Activated T-cell treated with anti-CD3 and anti-CD28 coated beads, Interleukin-2, amount 50 U/mL, for 72 hours (primary cell): ENCODE results near the gene MEIS1. TPM values are rescaled to one million over a fixed set of nuclear protein-coding genes. Genes with fewer than 3 reads are reported as not detected.
A peak's percentile ranks its signal among the peaks of the same experiment; 100 is the strongest.

Source experiments
- ATAC-seq, 2 donors: fragments of 150-1000 bp; cut with Tn5 transposase; replicated peaks in 1 of 2; 2 replicates each; pipeline ENCODE4 v1.10.0; 2021; ENCODE audit warnings: moderate library complexity in 2 of 2, mild to moderate bottlenecking in 1 of 2
- DNase-seq, 2 donors: peaks; one replicate each; pipeline ENCODE4 v3.0.0; 2021 to 2022; ENCODE audit warnings: mixed read lengths in 1 of 2
- H3K27ac Mint-ChIP-seq: one replicate; pipeline ENCODE4 v1.8.0; 2022; ENCODE audit warnings: mild to moderate bottlenecking, moderate library complexity, mixed read lengths
- H3K27me3 Mint-ChIP-seq: one replicate; pipeline ENCODE4 v1.8.0; 2022; ENCODE audit warnings: low read depth, mixed read lengths
- H3K36me3 Mint-ChIP-seq, 2 donors: one replicate each; pipeline ENCODE4 v1.8.0; 2022; ENCODE audit warnings: mixed read lengths in 2 of 2, mild to moderate bottlenecking in 1 of 2; ENCODE audit not compliant: insufficient read depth in 2 of 2
- H3K4me1 Mint-ChIP-seq: one replicate; pipeline ENCODE4 v1.8.0; 2022; ENCODE audit warnings: low read depth, mixed read lengths
- H3K4me3 Mint-ChIP-seq, 2 donors: one replicate each; pipeline ENCODE4 v1.8.0; 2022; ENCODE audit warnings: mild to moderate bottlenecking in 2 of 2, mixed read lengths in 2 of 2, moderate library complexity in 2 of 2
- H3K9me3 Mint-ChIP-seq, 2 donors: one replicate each; pipeline ENCODE4 v1.8.0; 2022; ENCODE audit warnings: mixed read lengths in 2 of 2
- total RNA-seq, 2 donors: library from RNA; stranded (reverse); gene quantifications; one replicate each; pipeline ENCODE4 v1.2.3, GENCODE V29; 2022

Gene MEIS1
- total RNA-seq, 2 donors from 2014 or later = 0.34 TPM; not detected in 1

DNA sequence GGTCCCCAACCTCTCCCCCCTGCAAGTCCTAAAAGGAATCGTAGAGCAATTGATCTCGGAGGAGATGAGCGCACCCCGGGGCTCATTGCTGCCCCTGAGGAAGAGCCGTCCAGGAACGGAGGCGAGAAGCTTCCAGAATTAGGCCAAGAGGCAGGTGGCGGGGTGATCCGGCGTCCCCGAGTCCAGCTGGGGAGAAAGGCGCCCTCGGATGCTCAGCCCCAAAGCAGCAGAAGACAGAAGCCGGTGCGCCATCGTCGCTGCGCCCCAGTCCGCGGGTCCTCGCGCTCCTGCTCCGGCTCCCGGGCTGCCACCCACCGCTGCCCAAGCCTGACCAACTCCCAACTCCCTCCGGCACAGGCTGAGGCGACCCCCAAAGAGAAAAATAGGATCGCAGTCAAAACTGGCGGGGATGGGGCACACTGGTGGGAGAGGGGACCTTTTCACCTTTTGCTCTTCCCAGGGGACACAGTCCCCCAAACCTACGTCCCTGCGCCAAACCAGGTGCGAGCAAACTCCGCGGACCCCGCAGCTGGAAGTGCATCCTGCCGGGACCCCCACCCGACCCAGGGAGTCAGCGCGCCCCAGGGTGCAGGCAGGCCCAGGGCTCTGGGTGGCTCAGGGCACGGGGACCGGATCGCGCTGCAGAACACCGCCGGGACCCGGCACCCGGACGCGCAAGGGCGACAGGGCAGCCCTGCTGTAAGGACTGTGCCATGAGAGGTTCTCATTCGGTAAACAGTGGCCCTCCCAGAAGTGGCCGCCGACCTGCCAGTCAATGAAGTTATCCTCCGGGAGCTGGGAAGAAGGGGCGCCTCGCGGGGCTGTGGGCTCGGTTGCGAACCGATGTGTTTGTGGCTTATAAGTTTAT lies 8.4 kb upstream of the MEIS1 start:
- Mint-ChIP-seq H3K9me3 (no peaks in the 10 kb centered on the region), H3K27me3 (peaks cover 63% of the 10 kb centered on the region), H3K4me3 (no peak overlapping the region), H3K27ac (no peak overlapping the region), H3K36me3 (peaks cover 0 to 2% of the 10 kb centered on the region in 2 donors), H3K4me1 (no peaks in the 10 kb centered on the region)
- DNase-seq (no peak), ATAC-seq (no peak)

GRCh38 chr2:66427300-66427699 lies 7.6 kb upstream of the MEIS1 start:
- no peak overlapping the region for H3K4me3 Mint-ChIP-seq
- peaks cover 0 to 2% of the 10 kb centered on the region in 2 donors for H3K36me3 Mint-ChIP-seq
- ATAC-seq (no peak), DNase-seq (no peak)
- H3K27ac Mint-ChIP-seq = no peak overlapping the region
- no peaks in the 10 kb centered on the region for H3K9me3 Mint-ChIP-seq
- H3K4me1 Mint-ChIP-seq = peaks cover under 1% of the 10 kb centered on the region
- peaks cover 71% of the 10 kb centered on the region for H3K27me3 Mint-ChIP-seq

DNA sequence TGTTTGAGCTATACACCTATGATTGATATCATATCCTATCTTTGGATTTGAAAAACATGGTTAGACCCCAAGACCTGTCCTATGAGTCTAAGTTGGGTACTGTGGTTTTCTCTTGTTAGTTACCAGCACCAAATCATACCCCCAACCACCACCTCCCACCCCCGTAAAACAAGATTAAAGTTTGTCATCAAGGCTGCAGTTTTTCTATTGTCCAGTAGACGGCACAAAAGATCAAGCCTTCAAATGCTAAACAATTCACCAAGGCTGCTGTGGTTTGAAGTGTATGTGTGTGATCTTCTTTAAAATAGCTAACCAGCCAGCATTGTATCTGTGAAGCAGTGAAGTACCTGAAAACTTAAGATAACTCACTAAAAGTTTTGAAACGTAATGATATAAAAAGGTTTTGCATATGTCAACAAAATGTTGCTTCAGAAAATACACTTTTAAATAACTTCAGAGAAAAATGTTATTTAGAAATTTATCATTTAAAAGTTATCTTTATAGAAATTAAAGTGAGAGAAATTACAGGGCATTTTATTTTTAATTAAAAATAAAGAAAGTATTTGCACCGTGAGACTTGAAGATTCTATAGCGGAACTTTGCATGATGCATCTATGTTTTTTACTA lies 5.8 kb upstream of the MEIS1 start:
- Mint-ChIP-seq H3K27ac (no peak overlapping the region), H3K36me3 (peaks cover 3 to 4% of the 10 kb centered on the region in 2 donors), H3K4me1 (peaks cover 15% of the 10 kb centered on the region), H3K27me3 (peaks cover 74% of the 10 kb centered on the region), H3K4me3 (no peak overlapping the region), H3K9me3 (no peaks in the 10 kb centered on the region)
- ATAC-seq = peak; percentile 25 to 27
- no peak for DNase-seq

DNA sequence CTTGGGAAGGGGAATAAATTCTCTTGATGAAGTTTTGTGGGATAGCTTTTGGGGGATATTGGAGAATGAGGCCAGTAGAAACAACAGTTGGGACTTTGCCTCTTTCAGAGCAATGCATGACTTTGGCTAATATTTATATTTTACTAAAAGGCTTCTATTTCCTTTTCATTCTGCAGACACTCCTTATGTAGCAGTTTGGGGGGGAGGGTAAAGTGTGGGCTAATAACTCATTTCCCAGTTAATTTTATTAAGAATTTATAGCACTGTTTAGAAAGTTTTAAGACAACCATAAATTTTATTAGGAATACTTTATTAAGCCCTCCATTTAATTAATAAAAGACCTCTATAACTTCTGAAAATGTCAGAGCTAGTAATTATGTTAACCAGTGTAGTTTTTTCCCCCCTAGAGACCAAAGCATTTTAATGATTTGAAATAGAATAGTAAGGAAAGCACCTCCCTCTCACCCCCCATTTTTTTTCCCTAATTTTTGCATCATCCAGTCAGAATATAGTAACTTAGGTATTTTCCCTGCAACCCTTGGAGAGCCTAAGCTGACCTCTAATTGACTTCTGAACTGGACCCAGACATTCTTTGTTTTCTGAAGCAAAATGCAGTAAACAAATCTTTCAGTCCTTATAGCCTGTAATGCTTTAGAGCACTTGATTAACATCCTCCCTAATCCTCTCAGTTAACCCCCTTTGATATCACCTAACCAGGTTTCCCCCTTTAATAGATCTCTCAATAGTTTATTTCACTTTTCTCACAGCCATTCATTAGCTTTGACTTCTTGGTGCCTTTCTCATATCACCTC lies 5.0 kb upstream of the MEIS1 start:
- H3K9me3 Mint-ChIP-seq = no peaks in the 10 kb centered on the region
- ATAC-seq = no peak
- H3K4me1 Mint-ChIP-seq = peaks cover 23% of the 10 kb centered on the region
- H3K36me3 Mint-ChIP-seq = peaks cover 3 to 5% of the 10 kb centered on the region in 2 donors
- H3K27ac Mint-ChIP-seq = no peak overlapping the region
- DNase-seq = no peak
- H3K27me3 Mint-ChIP-seq = peaks cover 77% of the 10 kb centered on the region
- no peak overlapping the region for H3K4me3 Mint-ChIP-seq

- Mint-ChIP-seq H3K27me3 (peaks cover 77% of the 10 kb centered on the region), H3K9me3 (no peaks in the 10 kb centered on the region), H3K27ac (no peak overlapping the region), H3K36me3 (peaks cover 3 to 7% of the 10 kb centered on the region in 2 donors), H3K4me3 (no peak overlapping the region), H3K4me1 (peaks cover 30% of the 10 kb centered on the region)
- DNase-seq = no peak
- no peak for ATAC-seq
These were observed 4.2 kb upstream of the MEIS1 start for GRCh38 chr2:66430505-66431273.

GRCh38 chr2:66431274-66431642 lies 3.7 kb upstream of the MEIS1 start:
- Mint-ChIP-seq H3K36me3 (peaks cover 3 to 7% of the 10 kb centered on the region in 2 donors), H3K27ac (no peak overlapping the region), H3K4me1 (peaks cover 32% of the 10 kb centered on the region), H3K9me3 (no peaks in the 10 kb centered on the region), H3K27me3 (peaks cover 77% of the 10 kb centered on the region), H3K4me3 (no peak overlapping the region)
- no peak for DNase-seq
- ATAC-seq = no peak

DNA sequence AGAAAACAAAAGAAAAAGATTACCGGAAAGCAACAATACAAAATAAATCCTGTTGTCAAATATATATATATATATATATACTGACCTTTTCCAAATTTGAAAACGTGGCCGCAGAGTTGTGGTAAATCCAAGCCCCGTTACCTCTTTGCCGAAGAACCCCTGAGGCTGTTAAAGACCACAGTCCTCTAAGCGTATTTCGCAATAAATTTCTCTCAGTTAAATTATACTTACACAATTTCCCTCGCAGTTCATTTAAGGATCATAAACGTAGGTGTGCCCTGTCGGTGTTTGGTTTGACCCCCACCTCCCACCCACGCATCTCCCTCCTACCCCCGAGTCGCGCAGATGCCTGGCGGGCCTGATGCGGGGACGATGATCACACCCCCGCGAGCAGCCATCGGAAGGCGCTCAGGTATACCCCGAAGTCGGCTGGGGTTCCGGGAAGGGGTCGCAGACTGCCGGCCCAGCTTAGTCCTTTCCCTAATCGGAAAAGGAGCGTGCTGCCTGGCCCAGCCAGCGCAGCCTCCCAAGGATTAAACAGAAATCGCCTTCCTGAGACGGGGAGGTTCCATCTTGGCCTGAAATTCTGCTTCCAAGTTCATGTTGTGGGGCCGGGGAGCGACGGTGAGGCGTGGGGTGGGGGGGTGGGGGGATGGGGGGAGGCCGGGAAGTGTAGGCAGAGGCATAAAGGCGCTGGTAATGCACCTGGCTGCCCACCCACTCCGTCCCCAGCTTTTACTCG lies 2.9 kb upstream of the MEIS1 start:
- no peak for DNase-seq
- peaks cover 3 to 7% of the 10 kb centered on the region in 2 donors for H3K36me3 Mint-ChIP-seq
- no peak for ATAC-seq
- peaks cover 36% of the 10 kb centered on the region for H3K4me1 Mint-ChIP-seq
- H3K4me3 Mint-ChIP-seq = peak overlapping the region; percentile 82 to 97
- no peaks in the 10 kb centered on the region for H3K9me3 Mint-ChIP-seq
- no peak overlapping the region for H3K27ac Mint-ChIP-seq
- H3K27me3 Mint-ChIP-seq = peaks cover 82% of the 10 kb centered on the region

GRCh38 chr2:66432801-66433694 lies 1.9 kb upstream of the MEIS1 start:
- Mint-ChIP-seq H3K27me3 (peaks cover 87% of the 10 kb centered on the region), H3K4me1 (peaks cover 45% of the 10 kb centered on the region), H3K27ac (no peak overlapping the region), H3K36me3 (peaks cover 3 to 5% of the 10 kb centered on the region in 2 donors), H3K9me3 (no peaks in the 10 kb centered on the region), H3K4me3 (peak overlapping the region; percentile 82 to 97)
- DNase-seq = peak; percentile 46 to 53
- peak; percentile 37 to 49 for ATAC-seq

GRCh38 chr2:66433695-66433944 lies 1.3 kb upstream of the MEIS1 start:
- peak overlapping the region; percentile 82 to 97 for H3K4me3 Mint-ChIP-seq

DNA sequence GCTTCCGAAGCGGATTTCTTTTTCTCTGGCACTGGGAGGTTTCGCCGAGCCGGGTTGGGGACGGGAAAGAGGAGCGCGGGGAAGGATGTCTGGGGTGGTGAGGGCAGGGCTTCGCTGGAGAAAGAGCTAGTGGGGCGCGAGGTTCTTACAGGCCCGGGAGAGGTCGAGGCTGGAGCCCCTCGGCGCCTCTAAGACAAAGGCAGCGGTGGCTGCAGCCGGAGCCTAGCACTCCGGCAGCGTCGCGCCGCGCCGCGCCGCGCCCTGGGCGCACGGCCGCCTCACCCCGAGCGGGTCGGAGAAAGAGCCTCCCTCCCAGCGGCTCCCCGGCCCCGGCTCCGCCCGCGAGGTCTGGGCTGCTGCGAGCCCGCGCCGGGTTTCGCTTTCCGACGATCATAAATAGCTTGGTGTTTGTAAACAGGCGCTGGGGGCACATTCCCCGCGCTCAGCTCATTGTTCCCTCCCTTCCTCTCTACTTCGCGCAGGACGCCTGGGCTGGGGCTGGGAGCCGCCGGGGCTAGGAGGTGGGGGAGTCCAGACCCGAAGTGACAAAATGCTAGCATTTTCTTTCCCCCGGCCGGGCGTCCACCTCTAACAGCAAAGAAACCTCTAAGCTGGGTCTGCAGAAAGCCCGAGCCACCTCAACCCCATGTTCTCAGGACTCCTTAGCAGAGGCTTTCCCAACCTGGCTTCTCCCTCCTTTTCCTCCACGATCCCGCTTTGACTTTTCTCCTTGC lies 813 bp upstream of the MEIS1 start:
- DNase-seq (peak in 1 of 2 donors; percentile 31), ATAC-seq (peak; percentile 37 to 49)
- no peaks in the 10 kb centered on the region for H3K9me3 Mint-ChIP-seq
- peaks cover 45% of the 10 kb centered on the region for H3K4me1 Mint-ChIP-seq
- no peak overlapping the region for H3K27ac Mint-ChIP-seq
- peaks cover 3 to 5% of the 10 kb centered on the region in 2 donors for H3K36me3 Mint-ChIP-seq
- H3K4me3 Mint-ChIP-seq = peak overlapping the region; percentile 82 to 97
- peaks cover 84% of the 10 kb centered on the region for H3K27me3 Mint-ChIP-seq

More at GRCh38 chr2:66433695-66433944, 1.3 kb upstream of the MEIS1 start:
- Mint-ChIP-seq H3K27ac (no peak overlapping the region), H3K4me1 (peaks cover 45% of the 10 kb centered on the region), H3K27me3 (peaks cover 89% of the 10 kb centered on the region), H3K36me3 (peaks cover 3 to 5% of the 10 kb centered on the region in 2 donors), H3K9me3 (no peaks in the 10 kb centered on the region)
- ATAC-seq (no peak), DNase-seq (no peak)

GRCh38 chr2:66435549-66435875 lies 587 bp downstream of the MEIS1 start:
- no peak for ATAC-seq
- no peak for DNase-seq
- Mint-ChIP-seq H3K36me3 (peaks cover 3 to 5% of the 10 kb centered on the region in 2 donors), H3K9me3 (no peaks in the 10 kb centered on the region), H3K27ac (no peak overlapping the region), H3K4me3 (peak overlapping the region; percentile 82 to 97), H3K27me3 (peaks cover 90% of the 10 kb centered on the region), H3K4me1 (peaks cover 54% of the 10 kb centered on the region)
